ENCODE measurements around the gene SCG3.

Gene SCG3

DNA sequence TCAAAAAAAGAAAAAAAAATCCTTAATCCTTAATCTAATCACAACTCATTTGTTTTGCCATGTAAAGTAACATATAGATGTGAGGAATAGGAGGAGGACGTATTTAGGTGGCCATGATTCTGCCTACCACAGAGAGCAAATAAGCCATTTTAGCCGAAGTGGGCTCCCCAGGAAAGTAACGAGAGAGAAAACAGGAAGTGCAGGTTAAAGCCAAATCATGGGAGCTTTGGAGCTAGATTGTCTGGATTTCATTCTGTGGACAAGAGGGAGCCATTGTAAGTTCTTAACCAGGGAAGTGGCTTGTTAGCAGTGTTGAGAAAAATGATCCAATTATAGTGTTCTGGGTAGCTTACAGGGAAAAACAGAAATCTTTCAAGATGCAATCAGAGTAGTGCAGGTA, 79.5 kb downstream of the SCG3 start:
- no peak for DNase-seq

DNA sequence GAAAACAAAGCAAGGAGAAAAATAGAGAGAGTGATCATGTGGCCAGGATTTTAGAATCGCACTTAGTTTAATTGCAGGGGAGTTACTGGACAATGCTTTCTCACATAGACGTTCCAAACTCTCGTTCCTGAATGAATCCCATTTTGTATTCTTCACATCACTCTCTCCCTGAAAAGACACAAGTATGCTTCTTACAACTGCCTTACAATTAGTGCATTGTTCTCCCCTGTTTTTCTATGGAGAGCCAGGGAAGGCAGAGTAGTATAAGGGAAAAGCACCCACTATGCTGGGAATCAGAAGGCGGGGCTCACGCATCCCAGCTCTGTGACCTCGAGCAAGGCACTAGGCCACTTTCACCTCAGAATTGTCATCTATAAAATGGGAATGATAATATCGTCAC, 84.4 kb downstream of the SCG3 start:
- DNase-seq: no peak

DNA sequence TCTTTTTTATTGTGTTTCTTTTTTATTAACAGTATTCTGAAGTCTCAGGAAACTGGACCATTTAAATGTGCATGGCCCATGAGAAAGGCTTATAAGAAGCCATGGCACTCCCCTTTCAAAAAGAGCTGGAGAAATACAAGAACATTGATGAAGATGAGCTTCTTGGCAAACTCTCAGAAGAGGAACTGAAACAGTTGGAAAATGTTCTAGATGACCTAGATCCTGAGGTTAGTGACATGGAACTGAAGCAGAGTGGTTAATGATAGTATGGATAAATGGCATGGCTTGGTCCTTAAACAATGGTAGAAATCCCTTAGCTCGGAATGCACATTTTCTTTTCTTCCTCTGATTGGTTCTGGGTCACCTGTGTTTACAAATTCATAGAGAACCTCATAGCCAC, 85.0 kb downstream of the SCG3 start:
- no peak for DNase-seq

DNA sequence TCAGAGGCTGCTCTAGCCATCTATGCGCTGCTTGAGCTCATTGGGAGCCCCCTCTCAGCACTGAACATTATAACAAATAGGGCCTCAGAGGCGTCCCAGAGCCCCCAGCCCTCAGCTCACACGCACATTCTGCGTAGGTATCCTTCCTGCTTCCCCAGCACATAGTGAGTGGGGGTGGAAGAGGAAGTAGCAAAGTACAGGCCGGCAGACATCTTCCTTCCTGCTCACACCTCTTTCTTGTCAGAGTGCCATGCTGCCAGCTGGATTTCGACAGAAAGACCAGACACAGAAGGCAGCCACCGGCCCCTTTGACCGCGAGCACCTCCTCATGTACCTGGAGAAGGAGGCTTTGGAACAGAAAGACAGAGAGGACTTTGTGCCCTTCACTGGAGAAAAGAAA, 86.7 kb downstream of the SCG3 start:
- no peak for DNase-seq
